ENCODE results near the gene PGAP1.

DNA sequence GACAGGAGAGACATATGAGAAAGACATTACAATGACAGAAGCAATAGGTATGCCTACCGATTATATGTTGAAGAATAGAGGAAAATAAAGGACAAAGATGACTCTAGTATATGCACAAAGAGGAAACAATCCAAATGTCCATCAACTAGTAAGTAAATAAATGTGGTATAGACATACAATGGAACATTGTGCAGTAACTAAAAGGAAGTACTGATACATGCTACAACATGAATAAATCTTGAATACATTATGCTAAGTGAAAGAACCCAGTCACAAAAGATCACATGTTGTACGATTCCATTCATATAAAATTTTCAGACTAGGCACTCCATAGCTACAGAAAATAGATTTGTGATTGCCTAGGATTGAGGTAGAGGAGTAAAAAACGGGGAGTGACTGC lies 28.5 kb upstream of the PGAP1 start:
- TF ChIP-seq, protein P1, sequence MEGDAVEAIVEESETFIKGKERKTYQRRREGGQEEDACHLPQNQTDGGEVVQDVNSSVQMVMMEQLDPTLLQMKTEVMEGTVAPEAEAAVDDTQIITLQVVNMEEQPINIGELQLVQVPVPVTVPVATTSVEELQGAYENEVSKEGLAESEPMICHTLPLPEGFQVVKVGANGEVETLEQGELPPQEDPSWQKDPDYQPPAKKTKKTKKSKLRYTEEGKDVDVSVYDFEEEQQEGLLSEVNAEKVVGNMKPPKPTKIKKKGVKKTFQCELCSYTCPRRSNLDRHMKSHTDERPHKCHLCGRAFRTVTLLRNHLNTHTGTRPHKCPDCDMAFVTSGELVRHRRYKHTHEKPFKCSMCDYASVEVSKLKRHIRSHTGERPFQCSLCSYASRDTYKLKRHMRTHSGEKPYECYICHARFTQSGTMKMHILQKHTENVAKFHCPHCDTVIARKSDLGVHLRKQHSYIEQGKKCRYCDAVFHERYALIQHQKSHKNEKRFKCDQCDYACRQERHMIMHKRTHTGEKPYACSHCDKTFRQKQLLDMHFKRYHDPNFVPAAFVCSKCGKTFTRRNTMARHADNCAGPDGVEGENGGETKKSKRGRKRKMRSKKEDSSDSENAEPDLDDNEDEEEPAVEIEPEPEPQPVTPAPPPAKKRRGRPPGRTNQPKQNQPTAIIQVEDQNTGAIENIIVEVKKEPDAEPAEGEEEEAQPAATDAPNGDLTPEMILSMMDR (IDR thresholded peaks at IDR 0.05) = no peak
- TF ChIP-seq POLR2A (IDR thresholded peaks at IDR 0.05) = no peak
- TF ChIP-seq EP300 (IDR thresholded peaks at IDR 0.05) = no peak

Data from tibial nerve (tissue), 4 donors.